Measurements from ENCODE around the gene PPEF2.

PPEF2 gene

DNA sequence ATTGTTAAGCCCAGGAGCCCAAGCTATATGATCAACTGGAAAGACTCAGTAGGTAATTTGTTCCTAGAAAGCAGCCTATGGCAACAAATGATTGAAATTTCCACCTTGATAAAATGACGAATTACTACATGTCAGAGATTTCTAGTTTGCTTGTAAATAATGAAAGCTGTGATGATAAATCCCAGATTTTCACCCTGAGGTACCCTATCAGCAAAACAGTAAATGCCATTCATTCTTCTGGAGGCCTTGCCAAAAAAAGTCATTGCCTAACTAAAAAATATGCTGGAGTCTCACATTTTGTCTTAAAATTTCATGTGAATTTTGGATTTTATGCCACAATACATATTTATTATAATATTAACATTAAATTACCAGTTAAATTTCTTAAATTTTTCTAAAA lies 71.3 kb downstream of the PPEF2 start:
- DNase-seq: no peak

- DNase-seq: no peak
Observed at GRCh38 chr4:75823812-75824211, 78.4 kb downstream of the PPEF2 start.

DNA sequence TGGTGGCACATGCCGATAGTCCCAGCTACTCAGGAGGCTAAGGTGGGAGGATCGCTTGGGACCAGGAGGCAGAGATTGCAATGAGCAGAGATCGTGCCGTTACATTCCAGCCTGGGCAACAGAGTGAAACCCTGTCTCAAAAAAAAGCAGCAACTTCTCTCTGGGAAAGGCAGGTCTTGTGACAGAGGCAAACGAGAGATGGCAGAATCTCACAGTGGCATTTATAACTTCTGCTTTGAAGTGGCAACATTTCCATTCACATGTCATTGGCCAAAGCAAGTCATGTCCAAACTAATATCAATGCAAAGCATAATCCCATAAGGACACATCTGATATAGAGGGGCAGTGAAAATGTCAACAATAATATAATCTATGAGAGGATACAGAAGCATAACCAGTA lies 79.8 kb downstream of the PPEF2 start:
- DNase-seq: no peak

DNA sequence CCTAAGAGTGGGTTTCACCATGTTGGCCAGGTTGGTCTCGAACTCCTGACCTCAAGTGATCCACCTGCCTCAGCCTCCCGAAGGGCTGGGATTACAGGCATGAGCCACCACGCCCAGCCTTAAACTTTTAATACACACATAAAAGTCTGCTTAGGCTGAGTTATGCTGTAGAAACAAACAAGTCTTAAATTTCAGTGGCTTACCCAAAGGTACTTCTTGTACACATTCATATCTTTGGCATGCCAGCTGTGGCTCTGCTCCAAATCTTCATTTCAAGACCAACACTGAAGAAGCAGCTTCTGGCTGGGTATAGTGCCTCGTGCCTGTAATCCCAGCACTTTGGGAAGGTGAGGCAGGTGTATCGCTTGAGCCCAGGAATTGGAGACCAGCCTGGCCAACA lies 80.3 kb downstream of the PPEF2 start:
- DNase-seq: no peak

GRCh38 chr4:75821216-75821615 lies 81.0 kb downstream of the PPEF2 start:
- DNase-seq: no peak

- DNase-seq: no peak
Observed at GRCh38 chr4:75820676-75821075, 81.6 kb downstream of the PPEF2 start.

GRCh38 chr4:75820197-75820596 lies 82.1 kb downstream of the PPEF2 start:
- no peak for DNase-seq

DNA sequence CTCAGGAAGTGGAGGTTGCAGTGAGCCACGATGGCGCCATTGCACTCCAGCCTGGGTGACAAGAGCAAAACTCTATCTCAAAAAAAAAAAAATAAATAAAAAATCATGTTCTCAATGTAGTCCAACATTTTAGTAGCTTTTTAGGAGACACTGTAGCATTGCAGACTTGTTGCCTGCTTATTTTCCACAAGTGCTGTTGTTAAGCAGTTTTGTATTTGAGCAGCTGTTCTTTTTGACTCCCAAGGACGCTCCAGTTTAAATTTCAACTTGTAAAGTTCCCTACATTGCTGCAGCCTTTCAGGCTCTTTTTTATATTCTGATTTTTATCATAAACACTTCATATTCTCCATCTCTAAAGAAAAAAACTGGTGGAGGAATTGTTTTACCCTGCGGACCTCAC lies 83.1 kb downstream of the PPEF2 start:
- no peak for DNase-seq

DNA sequence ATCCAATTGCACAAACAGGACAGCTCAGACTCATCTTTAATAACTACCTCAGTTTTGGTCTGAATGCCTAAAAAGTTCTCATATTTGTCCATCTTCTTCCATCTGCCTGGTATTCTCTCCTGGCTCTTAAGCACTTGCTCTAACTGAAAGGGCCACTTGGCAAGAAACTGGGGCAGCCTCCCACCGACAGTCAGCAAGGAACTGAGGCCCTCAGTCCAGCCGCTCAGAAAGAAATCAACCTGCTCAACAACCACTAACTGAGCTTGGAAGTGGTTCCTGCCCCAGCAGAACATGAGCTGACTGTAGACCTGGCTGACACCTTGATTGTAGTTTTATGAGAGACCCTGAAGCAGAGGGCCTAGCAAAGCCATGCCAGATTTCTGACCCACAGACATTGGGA lies 84.4 kb downstream of the PPEF2 start:
- DNase-seq: no peak

Measured in NCI-H446 treated with DMSO at 0.1 percent for 48 hours (cell line).